GM10266 (cell line): ENCODE data around the gene PATJ.

Experiments
- DNase-seq: peaks from one replicate; pipeline ENCODE4 v3.0.0; 2012; ENCODE audit errors: extremely low spot score
- TF ChIP-seq, protein P1 (sequence below): IDR thresholded peaks from 2 replicates; pipeline ENCODE4 v1.5.1; 2012; ENCODE audit warnings: mild to moderate bottlenecking, low read depth; ENCODE audit not compliant: control insufficient read depth, insufficient read depth; ENCODE audit errors: missing control alignments

Gene PATJ

DNA sequence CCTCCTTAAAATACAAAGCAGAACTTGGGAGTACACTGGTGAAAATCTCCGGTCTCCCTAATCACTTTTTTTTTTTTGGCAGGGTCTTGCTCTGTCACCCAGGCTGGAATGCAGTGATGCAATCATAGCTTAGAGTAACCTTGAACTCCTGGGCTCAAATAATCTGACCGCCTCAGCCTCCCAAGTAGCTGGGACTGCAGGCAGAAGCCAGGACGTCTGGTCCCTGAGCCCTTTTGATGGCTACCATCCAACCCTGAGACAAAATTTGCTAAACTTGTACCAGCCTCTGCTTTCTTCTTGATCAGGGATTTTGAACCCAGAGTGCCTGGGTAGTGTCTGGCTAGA is 456.5 kb downstream of the PATJ start:
- TF ChIP-seq, protein P1, sequence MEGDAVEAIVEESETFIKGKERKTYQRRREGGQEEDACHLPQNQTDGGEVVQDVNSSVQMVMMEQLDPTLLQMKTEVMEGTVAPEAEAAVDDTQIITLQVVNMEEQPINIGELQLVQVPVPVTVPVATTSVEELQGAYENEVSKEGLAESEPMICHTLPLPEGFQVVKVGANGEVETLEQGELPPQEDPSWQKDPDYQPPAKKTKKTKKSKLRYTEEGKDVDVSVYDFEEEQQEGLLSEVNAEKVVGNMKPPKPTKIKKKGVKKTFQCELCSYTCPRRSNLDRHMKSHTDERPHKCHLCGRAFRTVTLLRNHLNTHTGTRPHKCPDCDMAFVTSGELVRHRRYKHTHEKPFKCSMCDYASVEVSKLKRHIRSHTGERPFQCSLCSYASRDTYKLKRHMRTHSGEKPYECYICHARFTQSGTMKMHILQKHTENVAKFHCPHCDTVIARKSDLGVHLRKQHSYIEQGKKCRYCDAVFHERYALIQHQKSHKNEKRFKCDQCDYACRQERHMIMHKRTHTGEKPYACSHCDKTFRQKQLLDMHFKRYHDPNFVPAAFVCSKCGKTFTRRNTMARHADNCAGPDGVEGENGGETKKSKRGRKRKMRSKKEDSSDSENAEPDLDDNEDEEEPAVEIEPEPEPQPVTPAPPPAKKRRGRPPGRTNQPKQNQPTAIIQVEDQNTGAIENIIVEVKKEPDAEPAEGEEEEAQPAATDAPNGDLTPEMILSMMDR, result no peak

GRCh38 chr1:62207187-62207586 is 464.9 kb downstream of the PATJ start:
- DNase-seq, result no peak
- TF ChIP-seq, protein P1, result no peak

More for the DNA sequence above, 456.5 kb downstream of the PATJ start:
- no peak for DNase-seq

DNA sequence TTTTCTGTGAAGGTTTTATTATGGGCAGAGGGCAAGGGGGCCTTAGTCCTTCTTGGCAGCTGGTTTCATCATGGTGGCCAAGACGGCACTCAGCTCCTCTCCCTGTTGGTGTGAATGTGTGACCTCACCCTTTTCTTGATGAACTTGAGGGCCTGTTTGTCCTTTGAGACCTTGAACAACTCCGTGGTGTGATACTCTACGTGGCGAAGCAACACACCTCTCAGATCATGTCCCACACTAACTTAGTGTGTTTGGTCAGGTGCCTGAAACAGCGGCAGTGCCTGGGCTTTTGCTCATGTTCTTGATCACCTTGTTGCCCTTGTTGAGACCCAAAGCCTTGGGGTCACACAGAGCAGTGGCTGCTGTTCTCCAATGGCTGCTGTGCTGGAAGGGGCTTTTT is 465.8 kb downstream of the PATJ start:
- DNase-seq, result no peak
- TF ChIP-seq, protein P1, result no peak

- TF ChIP-seq, protein P1, result no peak
- no peak for DNase-seq
These were observed 466.7 kb downstream of the PATJ start for GRCh38 chr1:62208970-62209369.

DNA sequence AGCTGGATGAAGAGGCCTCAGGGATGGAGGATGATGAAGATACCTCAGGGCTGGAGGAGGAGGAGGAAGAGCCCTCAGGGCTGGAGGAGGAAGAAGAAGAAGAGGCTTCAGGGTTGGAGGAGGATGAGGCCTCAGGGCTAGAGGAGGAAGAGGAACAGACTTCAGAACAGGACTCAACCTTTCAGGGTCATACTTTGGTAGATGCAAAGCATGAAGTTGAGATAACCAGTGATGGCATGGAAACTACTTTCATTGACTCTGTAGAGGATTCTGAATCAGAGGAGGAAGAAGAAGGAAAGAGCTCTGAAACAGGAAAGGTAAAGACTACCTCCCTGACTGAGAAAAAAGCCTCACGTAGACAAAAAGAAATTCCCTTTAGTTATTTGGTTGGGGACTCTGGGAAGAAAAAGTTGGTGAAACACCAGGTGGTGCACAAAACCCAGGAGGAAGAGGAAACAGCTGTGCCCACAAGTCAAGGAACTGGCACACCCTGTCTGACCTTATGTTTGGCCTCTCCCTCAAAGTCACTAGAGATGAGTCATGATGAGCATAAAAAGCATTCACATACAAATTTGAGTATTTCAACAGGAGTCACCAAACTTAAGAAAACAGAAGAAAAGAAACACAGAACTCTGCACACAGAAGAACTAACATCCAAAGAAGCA is 467.8 kb downstream of the PATJ start:
- no peak for DNase-seq
- TF ChIP-seq, protein P1, result no peak

- TF ChIP-seq, protein P1, result no peak
- DNase-seq, result no peak
These were observed 468.7 kb downstream of the PATJ start for GRCh38 chr1:62210960-62211359.

DNA sequence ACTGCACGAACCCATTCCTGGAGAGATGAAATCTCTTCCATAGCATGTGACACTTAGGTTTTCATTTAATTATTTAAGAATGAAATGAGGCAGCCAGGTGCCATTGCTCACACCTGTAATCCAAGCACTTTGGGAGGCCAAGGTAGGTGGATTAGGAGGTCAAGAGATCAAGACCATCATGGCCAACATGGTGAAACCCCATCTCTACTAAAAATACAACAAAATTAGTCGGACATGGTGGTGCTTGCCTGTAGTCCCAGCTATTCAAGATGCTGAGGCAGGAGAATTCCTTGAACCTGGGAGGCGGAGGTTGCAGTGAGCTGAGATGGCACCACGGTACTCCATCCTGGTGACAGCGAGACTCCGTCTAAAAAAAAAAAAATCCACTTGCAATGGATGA is 470.1 kb downstream of the PATJ start:
- no peak for DNase-seq
- TF ChIP-seq, protein P1, result no peak
